HG03342 (cell line): ENCODE results near the gene SNAI3.
A peak's percentile ranks its signal among the peaks of the same experiment; 100 is the strongest.

Experiments used
- ATAC-seq: cut with Tn5 transposase; IDR thresholded peaks from one replicate; pipeline ENCODE4 v1.9.1; 2021; ENCODE audit warnings: mild to moderate bottlenecking, moderate library complexity; ENCODE audit not compliant: unreplicated experiment

SNAI3 gene

DNA sequence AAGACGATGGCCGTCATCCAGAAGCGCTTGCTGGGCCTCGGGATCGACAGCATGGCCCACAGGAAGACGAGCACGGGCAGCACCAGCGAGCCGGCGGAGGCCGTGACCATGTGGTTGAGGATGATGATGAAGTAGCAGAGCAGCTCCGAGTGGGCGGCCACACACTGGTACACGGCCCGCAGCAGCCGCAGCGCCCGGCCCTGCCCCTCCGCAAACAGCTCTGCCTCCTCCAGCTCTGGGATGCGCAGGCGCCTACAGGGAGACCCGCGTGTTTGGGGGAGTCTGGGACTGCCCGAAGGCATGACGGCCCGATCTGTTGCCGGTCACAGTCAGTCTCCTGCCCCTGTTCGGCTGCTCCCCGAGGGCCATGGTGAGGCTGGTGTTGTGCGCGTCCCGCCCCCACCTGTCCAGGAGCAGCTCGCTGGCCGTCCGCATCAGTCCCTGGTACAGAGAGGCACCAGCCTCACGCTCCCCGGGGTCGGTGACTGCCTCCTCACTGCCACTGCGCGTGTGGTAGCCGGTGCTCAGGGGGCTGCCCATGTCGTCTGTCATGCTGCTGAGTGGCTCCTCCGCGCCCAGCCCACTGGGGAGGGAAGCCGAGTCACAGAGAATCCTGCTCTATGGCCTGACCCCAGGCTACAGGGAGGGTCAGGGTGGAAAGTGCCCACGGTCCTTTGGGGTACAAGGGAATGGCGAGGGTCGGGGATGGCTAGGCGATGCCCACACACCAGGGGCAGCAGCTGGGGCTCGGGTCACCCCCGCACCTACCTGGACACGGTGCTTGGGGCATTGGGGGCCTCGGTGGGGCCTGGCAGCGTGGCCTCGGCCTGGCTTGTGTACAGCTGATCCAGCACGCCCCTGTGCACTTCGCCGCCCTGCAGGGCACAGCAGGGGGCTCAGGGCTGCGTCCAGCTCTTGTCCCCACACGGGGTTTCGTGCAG, 35.8 kb upstream of the SNAI3 start:
- no peak for ATAC-seq

- no peak for ATAC-seq
Measured at GRCh38 chr16:88721236-88721635, 34.9 kb upstream of the SNAI3 start.

DNA sequence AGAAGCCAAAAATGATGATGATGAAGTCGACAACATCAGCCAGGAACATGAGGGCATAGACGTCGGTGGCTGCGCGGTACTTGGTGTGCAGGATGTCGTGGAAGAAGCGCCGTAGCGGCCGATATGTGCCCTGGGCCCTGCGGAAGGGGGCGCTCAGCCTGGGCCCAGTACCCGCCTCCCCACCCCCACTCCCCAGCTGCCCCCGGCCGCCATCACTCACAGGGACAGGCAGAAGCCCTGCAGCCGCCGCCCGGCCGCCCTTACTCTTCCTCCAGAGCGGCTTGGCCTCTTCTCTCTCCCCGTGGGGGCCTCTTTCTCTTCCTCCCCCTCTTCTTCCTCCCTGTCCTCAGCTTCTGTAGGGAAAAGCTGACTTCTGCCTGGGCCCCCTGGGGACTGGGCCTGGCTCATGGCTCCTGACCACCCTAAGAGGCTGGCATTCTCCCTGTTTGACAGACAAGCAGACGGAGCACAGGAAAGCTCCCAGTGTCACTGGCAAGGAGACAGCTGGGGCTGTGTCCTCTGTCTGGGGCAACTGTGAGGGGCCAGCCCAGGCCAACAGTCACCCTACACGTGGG, 34.2 kb upstream of the SNAI3 start:
- no peak for ATAC-seq

GRCh38 chr16:88719933-88720296, 33.6 kb upstream of the SNAI3 start:
- ATAC-seq: no peak

DNA sequence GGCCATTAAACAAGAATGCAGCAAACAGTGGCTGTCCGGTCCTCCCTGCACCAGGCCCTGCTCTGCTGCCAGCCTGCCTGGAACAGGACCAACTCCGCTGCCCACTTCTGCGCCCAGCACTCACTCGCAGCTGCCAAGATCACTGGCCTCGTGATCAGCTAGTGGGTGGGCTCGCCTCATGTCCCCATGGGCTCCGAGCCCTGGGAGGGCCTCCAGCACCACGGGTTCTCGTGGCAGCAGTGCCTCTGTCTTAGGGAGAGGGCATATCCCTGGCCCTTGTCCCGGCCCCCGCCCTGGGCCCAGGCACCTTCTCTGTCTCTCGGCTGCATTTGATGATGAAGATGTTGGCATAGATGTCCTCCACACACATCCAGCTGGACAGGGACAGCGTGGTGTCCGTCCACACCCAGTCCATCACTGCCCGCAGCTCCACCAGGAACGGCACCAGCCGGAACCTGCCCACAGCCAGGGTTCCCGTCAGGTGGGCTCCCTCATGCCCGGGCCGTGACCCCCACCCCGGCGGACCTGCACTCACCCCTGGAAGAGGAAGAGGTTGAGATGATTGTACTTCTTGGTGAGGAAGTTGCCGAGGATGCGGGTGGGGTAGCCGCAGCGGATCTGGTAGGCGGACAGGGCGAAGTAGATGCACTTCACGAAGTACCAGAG, 33.1 kb upstream of the SNAI3 start:
- ATAC-seq: no peak

DNA sequence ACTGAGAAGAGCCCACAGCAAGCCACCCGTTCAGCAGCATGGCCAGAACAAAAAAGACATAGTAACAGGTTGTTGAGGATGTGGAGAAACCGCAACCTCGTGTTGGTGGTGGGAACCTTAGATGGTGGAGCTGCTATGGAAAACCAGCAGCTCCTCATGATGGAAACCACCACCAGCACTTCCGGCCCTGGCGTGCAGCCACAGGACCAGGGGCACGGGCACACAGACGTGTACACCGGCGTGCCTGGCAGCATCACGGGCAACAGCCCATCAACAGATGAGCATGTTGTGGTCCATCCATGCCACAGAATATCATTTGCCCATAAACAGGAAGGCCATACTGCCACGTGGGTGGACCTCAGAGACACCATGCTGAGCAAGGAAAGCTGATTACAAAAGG, 31.9 kb upstream of the SNAI3 start:
- ATAC-seq: no peak

- no peak for ATAC-seq
Measured at GRCh38 chr16:88716601-88717001, 30.3 kb upstream of the SNAI3 start.

GRCh38 chr16:88716201-88716600, 29.9 kb upstream of the SNAI3 start:
- ATAC-seq: no peak

DNA sequence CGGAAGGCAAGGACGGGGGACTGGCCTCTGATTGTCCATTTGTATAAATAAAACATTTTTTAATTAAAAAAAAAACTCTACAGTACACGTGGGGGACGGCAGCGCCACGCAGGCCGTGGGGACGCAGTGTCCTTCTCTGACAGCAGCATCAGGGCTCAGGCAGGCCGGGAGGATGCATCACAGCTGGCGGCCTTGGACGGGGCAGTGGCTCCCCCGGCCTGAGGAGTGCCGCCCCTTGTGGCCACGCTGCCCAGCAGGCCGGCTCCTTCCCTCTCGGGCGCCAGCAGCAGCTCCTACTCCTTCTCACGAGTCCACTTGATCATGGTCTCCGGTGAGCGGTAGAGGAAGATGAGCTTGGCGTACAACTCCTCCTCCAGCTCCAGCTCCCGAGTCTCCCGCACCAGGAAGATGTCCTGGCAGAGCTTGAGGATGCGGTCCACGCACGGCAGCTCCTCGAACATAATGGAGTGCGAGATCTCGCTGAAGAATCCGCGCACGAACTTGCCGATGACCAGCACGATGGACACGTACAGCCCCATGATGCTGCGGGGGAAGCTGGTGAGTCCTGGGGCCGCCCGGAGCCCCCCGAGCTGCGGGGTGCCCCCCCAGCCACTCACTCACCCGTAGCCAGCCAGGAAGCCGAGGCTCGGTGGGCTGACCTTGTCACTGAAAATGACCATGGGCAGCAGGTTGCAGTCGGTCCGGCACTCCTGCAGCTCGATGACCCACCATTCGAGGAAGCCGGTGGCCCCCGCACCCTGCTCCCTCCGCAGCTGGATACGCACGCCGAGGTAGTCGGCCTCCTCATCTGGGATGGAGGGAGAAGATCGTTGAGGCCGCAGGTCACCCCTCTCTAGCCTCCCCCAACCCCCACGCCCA, 29.2 kb upstream of the SNAI3 start:
- ATAC-seq: no peak

GRCh38 chr16:88714420-88715302, 28.4 kb upstream of the SNAI3 start:
- no peak for ATAC-seq

GRCh38 chr16:88713568-88714419, 27.5 kb upstream of the SNAI3 start:
- ATAC-seq: no peak

DNA sequence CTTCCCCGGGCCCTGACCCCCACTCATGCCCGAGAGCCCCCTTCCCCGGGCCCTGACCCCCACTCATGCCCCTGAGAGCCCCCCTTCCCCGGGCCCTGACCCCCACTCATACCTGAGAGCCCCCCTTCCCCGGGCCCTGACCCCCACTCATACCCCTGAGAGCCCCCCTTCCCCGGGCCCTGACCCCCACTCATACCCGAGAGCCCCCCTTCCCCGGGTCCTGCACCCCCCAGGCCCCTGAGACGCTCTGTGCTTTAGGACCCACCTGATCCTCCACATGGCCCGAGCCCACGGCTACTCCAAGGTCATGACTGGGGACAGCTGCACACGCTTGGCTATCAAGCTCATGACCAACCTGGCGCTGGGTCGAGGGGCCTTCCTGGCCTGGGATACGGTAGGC, 26.7 kb upstream of the SNAI3 start:
- ATAC-seq: no peak

DNA sequence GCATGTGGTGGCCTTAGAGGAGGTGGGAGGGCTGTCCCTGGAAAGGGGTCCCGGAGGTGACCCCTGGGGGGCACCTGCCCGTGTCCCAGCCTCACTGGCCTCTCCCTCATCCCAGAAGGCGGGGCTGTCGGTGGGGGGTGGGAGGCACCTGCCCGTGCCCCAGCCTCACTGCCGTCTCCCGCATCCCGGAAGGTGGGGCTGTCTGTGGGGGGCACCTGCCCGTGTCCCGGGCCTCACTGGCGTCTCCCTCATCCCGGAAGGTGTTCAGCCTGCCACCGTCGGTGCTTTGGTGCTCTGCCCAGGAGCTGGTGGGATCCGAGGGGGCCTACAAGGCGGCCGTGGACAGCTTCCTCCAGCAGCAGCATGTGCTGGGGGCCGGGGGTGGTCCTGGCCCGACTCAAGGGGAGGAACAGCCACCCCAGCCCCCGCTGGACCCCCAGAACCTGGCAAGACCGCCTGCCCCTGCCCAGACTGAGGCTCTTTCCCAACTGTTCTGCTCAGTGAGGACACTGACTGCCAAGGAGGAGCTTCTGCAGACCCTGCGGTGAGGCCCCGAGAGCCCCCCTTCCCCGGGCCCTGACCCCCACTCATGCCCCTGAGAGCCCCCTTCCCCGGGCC, 26.2 kb upstream of the SNAI3 start:
- ATAC-seq: no peak

DNA sequence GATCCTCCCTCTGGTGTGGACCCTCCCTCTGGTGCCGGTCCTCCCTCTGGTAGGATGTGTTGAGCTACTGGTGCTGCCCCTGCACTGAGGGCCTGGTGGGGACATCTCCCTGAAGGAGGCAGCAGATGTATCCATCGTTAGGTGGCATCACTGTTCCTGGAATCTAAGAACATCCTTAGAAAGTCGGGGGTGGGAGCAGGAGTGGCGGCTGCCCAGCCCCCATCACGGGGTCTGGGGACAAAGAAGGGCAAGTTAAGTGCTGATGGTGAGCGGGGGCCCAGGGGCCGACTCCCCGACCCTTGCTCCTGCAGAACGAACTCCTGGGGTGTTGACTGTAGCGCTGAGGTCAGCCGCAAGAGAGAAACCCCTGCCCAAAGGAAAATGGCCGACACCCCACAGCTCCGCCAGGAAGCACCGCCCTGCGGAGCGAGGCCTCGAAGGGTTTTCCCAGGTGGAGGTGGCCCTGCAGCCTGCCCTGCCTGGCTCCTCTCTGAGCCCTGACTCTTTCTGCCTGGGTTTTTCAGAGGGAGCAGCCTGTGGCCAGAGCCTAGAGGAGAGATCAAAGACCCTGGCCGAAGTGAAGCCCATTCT, 25.5 kb upstream of the SNAI3 start:
- no peak for ATAC-seq

DNA sequence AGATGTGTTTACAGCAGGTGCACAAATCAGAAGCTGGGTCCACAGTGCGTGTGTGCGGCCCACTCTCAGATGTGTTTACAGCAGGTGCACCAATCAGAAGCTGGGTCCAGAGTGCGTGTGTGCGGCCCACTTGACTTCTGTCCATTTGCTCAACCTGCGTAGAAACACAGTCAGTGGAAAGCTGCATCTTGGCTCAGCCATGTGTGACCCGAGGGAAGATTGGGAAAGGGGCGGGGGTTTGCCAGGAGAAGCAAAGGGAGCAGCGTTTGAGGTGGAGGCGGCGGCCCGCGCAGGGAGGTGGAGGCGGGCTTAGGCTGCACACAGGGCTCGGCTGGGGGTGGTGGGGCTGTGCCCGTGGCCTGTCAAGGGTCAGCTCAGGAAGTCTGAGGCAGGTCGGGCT, 24.2 kb upstream of the SNAI3 start:
- ATAC-seq: no peak

GRCh38 chr16:88706965-88707826, 20.9 kb upstream of the SNAI3 start:
- ATAC-seq: no peak

GRCh38 chr16:88706229-88706964, 20.1 kb upstream of the SNAI3 start, which contains the start of the genes CTU2 and RNF166:
CTU2 (plus strand) TSS chr16:88706503; CDS start chr16:88706531, 28 bp downstream.
RNF166 (minus strand) TSS chr16:88706408; CDS start chr16:88706325, 83 bp downstream.
- ATAC-seq: peak; percentile 54
